ENCODE results near the gene SRMS.

Gene SRMS

GRCh38 chr20:63491635-63492230 is 55.8 kb downstream of the SRMS start:
- no peak for DNase-seq (ENCODE audit: low spot score)
- in situ Hi-C loops (cut with MboI; ENCODE audit: low sequenced_read_pairs, unreplicated experiment) = no loop called here
- no peak for TF ChIP-seq CTCF (IDR thresholded peaks at IDR 0.05; ENCODE audit: borderline replicate concordance, control extremely low read depth, extremely low read depth, insufficient read depth, missing control alignments)

DNA sequence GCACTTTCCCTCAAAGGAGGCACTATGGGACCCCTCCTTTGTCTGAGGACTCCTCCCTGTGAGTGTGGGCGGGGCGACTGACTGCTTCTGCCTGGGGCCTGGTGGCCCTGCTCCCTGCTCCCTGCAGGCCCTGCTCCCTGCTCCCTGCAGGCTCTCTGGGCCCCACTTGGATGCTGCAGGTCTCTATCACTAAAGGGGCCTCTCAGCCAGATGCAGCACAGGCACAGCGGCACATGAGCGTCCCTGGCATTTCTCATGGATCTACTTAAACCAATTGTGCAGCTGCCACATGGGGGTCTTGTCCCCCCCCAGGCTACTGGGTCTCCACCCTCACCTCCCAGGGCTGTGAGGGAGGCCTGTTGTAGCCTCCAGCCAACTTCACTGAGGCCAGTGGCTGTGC is 56.5 kb downstream of the SRMS start:
- in situ Hi-C loops (cut with MboI; ENCODE audit: low sequenced_read_pairs, unreplicated experiment) = no loop called here
- TF ChIP-seq CTCF (IDR thresholded peaks at IDR 0.05; ENCODE audit: borderline replicate concordance, control extremely low read depth, extremely low read depth, insufficient read depth, missing control alignments) = no peak
- no peak for DNase-seq (ENCODE audit: low spot score)
